SK-N-SH (cell line): Measurements from ENCODE around the gene SERPINA6. TPM values are rescaled to one million over a fixed set of nuclear protein-coding genes. Genes with fewer than 3 reads are reported as not detected.

Experiments used
- CTCF ChIA-PET: fragments of 300-600, 350-600 bp; formaldehyde crosslinking; extraction: SDS; loops from one replicate; lab custom pipeline; 2021; lab: Yijun Ruan, JAX
- POLR2A ChIA-PET: fragments of 350-600 bp; sonication (Branson Sonifier 250); formaldehyde crosslinking; extraction: SDS; loops from one replicate; lab custom pipeline; 2020; ENCODE audit warnings: antibody characterized with exemption, inconsistent platforms; lab: Yijun Ruan, JAX
- DNase-seq: peaks from one replicate; pipeline ENCODE4 v3.0.0; 2012
- H2AFZ ChIP-seq: fragments of 200-600 bp; sonication (generic); 2 replicates; pipeline ENCODE4 v1.8.1; 2016; ENCODE audit warnings: antibody characterized with exemption, mild to moderate bottlenecking, low read depth
- H3F3A ChIP-seq: fragments of 200-600 bp; sonication (generic); replicated peaks from 2 replicates; pipeline ENCODE3; 2016; ENCODE audit warnings: antibody characterized with exemption, mild to moderate bottlenecking; ENCODE audit not compliant: insufficient read depth
- H3K27ac ChIP-seq, 2 experiments: fragments of 200-500 bp in 1 of 2; fragments of 200-600 bp in 1 of 2; sonication (Bioruptor generic) in 1 of 2; sonication (generic), shearing (Covaris generic) in 1 of 2; 2 replicates each; pipeline versions ENCODE4 v1.5.1 to v1.6.1; 2014 to 2016; ENCODE audit warnings: low read depth in 2 of 2, inconsistent platforms in 1 of 2, low read length in 1 of 2, mild to moderate bottlenecking in 1 of 2, mixed read lengths in 1 of 2
- H3K27me3 ChIP-seq: fragments of 200-600 bp; sonication (generic), shearing (Covaris generic); 2 replicates; pipeline ENCODE4 v1.6.1; 2016; ENCODE audit warnings: mixed run types; ENCODE audit not compliant: insufficient read depth
- H3K36me3 ChIP-seq, 2 experiments: fragments of 200-500 bp in 1 of 2; fragments of 200-600 bp in 1 of 2; sonication (Bioruptor generic) in 1 of 2; sonication (generic) in 1 of 2; replicated peaks in 1 of 2; 2 replicates each; pipeline versions ENCODE3 to v1.5.1; 2014 to 2016; ENCODE audit warnings: low read length in 1 of 2, mild to moderate bottlenecking in 1 of 2; ENCODE audit not compliant: insufficient read depth in 2 of 2, control insufficient read depth in 1 of 2
- H3K4me1 ChIP-seq, 2 experiments: fragments of 200-500 bp in 1 of 2; fragments of 200-600 bp in 1 of 2; sonication (Bioruptor generic) in 1 of 2; sonication (generic), shearing (Covaris generic) in 1 of 2; 2 replicates each; pipeline versions ENCODE4 v1.5.1 to v1.6.1; 2014 to 2016; ENCODE audit warnings: low read depth in 1 of 2, low read length in 1 of 2, mixed run types in 1 of 2; ENCODE audit not compliant: insufficient read depth in 2 of 2, control insufficient read depth in 1 of 2
- H3K4me2 ChIP-seq: fragments of 200-600 bp; sonication (generic), shearing (Covaris generic); 2 replicates; pipeline ENCODE4 v1.6.1; 2017; ENCODE audit warnings: mixed run types
- H3K4me3 ChIP-seq, 2 experiments: fragments of 200-500 bp in 1 of 2; fragments of 200-600 bp in 1 of 2; sonication (Bioruptor generic) in 1 of 2; sonication (generic), shearing (Covaris generic) in 1 of 2; 2 replicates each; pipeline versions ENCODE4 v1.5.1 to v1.8.1; 2014 to 2016; ENCODE audit warnings: low read depth in 2 of 2, inconsistent platforms in 1 of 2, low read length in 1 of 2, mild to moderate bottlenecking in 1 of 2, mixed read lengths in 1 of 2, moderate library complexity in 1 of 2
- H3K79me2 ChIP-seq: fragments of 200-600 bp; sonication (generic); 2 replicates; pipeline ENCODE4 v1.8.1; 2017; ENCODE audit warnings: mild to moderate bottlenecking; ENCODE audit not compliant: insufficient read depth
- H3K9ac ChIP-seq: fragments of 200-600 bp; sonication (generic); 2 replicates; pipeline ENCODE4 v1.6.1; 2017; ENCODE audit warnings: mixed run types
- H3K9me2 ChIP-seq: fragments of 200-600 bp; sonication (generic); 2 replicates; pipeline ENCODE4 v1.6.1; 2017; ENCODE audit warnings: mixed run types
- H3K9me3 ChIP-seq: fragments of 200-600 bp; sonication (generic); 2 replicates; pipeline ENCODE4 v1.6.1; 2017; ENCODE audit warnings: mixed run types, mild to moderate bottlenecking, moderate library complexity
- H4K20me1 ChIP-seq: fragments of 200-600 bp; sonication (generic); 2 replicates; pipeline ENCODE4 v1.6.1; 2017; ENCODE audit warnings: mild to moderate bottlenecking, mixed run types; ENCODE audit not compliant: insufficient read depth
- CHD2 ChIP-seq: fragments of 150-350 bp; IDR thresholded peaks from 2 replicates; pipeline ENCODE4 v1.6.1; 2018; ENCODE audit warnings: low read length; ENCODE audit not compliant: partially characterized antibody
- EP300 ChIP-seq, 2 experiments: IDR thresholded peaks; 2 replicates each; pipeline versions ENCODE4 v1.4.0 to v1.6.1; 2012; ENCODE audit warnings: borderline replicate concordance in 1 of 2, low read depth in 1 of 2, low read length in 1 of 2
- FOSL2 ChIP-seq: IDR thresholded peaks from 2 replicates; pipeline ENCODE4 v1.4.0; 2012; ENCODE audit warnings: low read depth, mild to moderate bottlenecking, moderate library complexity, borderline replicate concordance
- GABPA ChIP-seq: IDR thresholded peaks from 2 replicates; pipeline ENCODE4 v1.4.0; 2012; ENCODE audit warnings: low read depth, mild to moderate bottlenecking
- MEF2A ChIP-seq: IDR thresholded peaks from 2 replicates; pipeline ENCODE4 v1.4.0; 2012; ENCODE audit warnings: low read depth, borderline replicate concordance
- MXI1 ChIP-seq: IDR thresholded peaks from 2 replicates; pipeline ENCODE4 v1.6.1; 2012; ENCODE audit warnings: mild to moderate bottlenecking, low read depth, low read length, improper control_type of control experiment
- POLR2AphosphoS5 ChIP-seq: IDR thresholded peaks from 2 replicates; pipeline ENCODE4 v1.6.1; 2012; ENCODE audit warnings: low read depth, low read length
- RAD21 ChIP-seq: IDR thresholded peaks from 2 replicates; pipeline ENCODE4 v1.6.1; 2012; ENCODE audit warnings: mild to moderate bottlenecking, low read length
- RCOR1 ChIP-seq: fragments of 150-350 bp; IDR thresholded peaks from 2 replicates; pipeline ENCODE4 v1.6.1; 2017; ENCODE audit warnings: antibody characterized with exemption, low read length
- SIN3A ChIP-seq: IDR thresholded peaks from 2 replicates; pipeline ENCODE4 v1.6.1; 2012; ENCODE audit warnings: low read depth, mild to moderate bottlenecking, low read length, moderate library complexity, borderline replicate concordance
- TCF12 ChIP-seq: IDR thresholded peaks from 2 replicates; pipeline ENCODE4 v1.4.0; 2012
- TEAD4 ChIP-seq: IDR thresholded peaks from 2 replicates; pipeline ENCODE4 v1.4.0; 2012; ENCODE audit warnings: mild to moderate bottlenecking, borderline replicate concordance; ENCODE audit not compliant: insufficient read depth
- YY1 ChIP-seq: IDR thresholded peaks from 2 replicates; pipeline ENCODE4 v1.4.0; 2012; ENCODE audit warnings: low read depth, mild to moderate bottlenecking
- WGBS: methylation state at CpG from one replicate; pipeline ENCODE4 v1.1.6; 2017; ENCODE audit warnings: low lambda C conversion rate; 5-methylcytosine and 5-hydroxymethylcytosine counted together
- polyA plus RNA-seq, 3 experiments: library from polyadenylated mRNA; depleted of rRNA; stranded (reverse); fragments of >200 nt; gene quantifications; 2 replicates each; pipeline ENCODE4 v1.2.3, GENCODE V29; 2012
- TF ChIP-seq, protein P1 (sequence below): fragments of 200-600 bp; sonication (generic); IDR thresholded peaks from 2 replicates; pipeline ENCODE4 v1.6.1; 2017; ENCODE audit warnings: antibody characterized with exemption, mild to moderate bottlenecking, moderate library complexity
- TF ChIP-seq, protein P2 (sequence below): IDR thresholded peaks from 2 replicates; pipeline ENCODE4 v1.4.0; 2012; ENCODE audit warnings: low read depth, borderline replicate concordance
- TF ChIP-seq, protein P3 (sequence below): IDR thresholded peaks from 2 replicates; pipeline ENCODE4 v1.6.1; 2012; ENCODE audit warnings: mild to moderate bottlenecking, low read depth, low read length, moderate library complexity
- TF ChIP-seq, protein P4 (sequence below): fragments of 150-350 bp; IDR thresholded peaks from 2 replicates; pipeline ENCODE4 v1.6.1; 2016; ENCODE audit warnings: mild to moderate bottlenecking, low read depth, low read length

Gene SERPINA6
- polyA plus RNA-seq, 1 of the 3 experiments (the other 2 are of a cell fraction): 0.46 TPM

DNA sequence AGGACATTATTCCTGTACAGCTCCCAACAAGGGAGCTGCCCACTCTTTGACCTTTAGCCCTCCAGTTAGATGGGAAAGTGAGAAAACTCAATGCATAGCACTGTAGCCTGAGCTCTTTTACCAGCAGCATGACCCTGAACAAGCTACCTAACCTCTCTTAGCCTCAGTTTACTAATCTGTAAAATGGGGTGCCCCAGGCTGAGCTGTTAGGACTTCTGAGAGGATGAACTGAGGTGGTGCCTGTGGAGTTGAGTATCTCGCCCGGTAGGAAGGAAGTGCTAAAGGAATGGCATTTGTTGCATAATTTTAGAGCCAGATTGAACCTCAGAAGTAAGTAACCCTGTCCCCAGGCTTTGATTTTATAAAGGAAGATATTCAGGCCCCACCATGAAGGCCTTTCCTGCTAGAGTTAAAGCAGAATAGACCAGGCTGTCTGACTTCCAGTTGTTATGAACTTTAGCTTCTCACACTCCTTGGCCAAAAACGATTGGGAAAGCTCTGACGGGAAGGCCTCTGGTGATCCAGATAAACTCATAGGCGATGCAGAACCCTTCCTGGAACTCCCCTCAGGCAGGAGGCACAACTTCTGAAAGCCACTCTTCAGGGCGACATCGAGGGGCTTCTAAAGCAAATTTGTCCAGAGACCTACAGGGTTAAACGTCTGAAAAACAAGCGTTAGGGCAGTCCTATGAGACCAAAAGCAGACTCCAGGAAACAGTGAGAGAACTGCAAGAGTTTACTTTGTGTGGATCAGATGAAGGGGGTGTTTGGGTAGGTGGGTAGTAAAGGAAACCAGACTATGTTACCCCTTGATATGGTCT, 27.6 kb downstream of the SERPINA6 start:
- Histone ChIP-seq H3F3A (no peaks in the 10 kb centered on the region), H3K27ac (no peak overlapping the region), H3K27me3 (no peaks in the 10 kb centered on the region), H2AFZ (no peak overlapping the region), H3K4me1 (no peaks in the 10 kb centered on the region), H3K9me2 (no peaks in the 10 kb centered on the region), H3K9ac (no peak overlapping the region), H3K9me3 (no peaks in the 10 kb centered on the region), H3K36me3 (no peaks in the 10 kb centered on the region), H3K79me2 (no peaks in the 10 kb centered on the region), H3K4me3 (no peak overlapping the region), H3K4me2 (no peak overlapping the region), H4K20me1 (no peaks in the 10 kb centered on the region)
- WGBS: 61% methylated on average over 9 of the region's 9 CpGs
- ChIA-PET CTCF (no interaction called here), POLR2A (no interaction called here)
- no peak for TF ChIP-seq CHD2
- TF ChIP-seq YY1: no peak
- no peak for TF ChIP-seq SIN3A
- TF ChIP-seq, protein P1, sequence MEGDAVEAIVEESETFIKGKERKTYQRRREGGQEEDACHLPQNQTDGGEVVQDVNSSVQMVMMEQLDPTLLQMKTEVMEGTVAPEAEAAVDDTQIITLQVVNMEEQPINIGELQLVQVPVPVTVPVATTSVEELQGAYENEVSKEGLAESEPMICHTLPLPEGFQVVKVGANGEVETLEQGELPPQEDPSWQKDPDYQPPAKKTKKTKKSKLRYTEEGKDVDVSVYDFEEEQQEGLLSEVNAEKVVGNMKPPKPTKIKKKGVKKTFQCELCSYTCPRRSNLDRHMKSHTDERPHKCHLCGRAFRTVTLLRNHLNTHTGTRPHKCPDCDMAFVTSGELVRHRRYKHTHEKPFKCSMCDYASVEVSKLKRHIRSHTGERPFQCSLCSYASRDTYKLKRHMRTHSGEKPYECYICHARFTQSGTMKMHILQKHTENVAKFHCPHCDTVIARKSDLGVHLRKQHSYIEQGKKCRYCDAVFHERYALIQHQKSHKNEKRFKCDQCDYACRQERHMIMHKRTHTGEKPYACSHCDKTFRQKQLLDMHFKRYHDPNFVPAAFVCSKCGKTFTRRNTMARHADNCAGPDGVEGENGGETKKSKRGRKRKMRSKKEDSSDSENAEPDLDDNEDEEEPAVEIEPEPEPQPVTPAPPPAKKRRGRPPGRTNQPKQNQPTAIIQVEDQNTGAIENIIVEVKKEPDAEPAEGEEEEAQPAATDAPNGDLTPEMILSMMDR: no peak
- no peak for TF ChIP-seq FOSL2
- no peak for TF ChIP-seq RCOR1
- no peak for TF ChIP-seq POLR2AphosphoS5
- TF ChIP-seq, protein P2, sequence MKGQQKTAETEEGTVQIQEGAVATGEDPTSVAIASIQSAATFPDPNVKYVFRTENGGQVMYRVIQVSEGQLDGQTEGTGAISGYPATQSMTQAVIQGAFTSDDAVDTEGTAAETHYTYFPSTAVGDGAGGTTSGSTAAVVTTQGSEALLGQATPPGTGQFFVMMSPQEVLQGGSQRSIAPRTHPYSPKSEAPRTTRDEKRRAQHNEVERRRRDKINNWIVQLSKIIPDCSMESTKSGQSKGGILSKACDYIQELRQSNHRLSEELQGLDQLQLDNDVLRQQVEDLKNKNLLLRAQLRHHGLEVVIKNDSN: no peak
- TF ChIP-seq, protein P3, sequence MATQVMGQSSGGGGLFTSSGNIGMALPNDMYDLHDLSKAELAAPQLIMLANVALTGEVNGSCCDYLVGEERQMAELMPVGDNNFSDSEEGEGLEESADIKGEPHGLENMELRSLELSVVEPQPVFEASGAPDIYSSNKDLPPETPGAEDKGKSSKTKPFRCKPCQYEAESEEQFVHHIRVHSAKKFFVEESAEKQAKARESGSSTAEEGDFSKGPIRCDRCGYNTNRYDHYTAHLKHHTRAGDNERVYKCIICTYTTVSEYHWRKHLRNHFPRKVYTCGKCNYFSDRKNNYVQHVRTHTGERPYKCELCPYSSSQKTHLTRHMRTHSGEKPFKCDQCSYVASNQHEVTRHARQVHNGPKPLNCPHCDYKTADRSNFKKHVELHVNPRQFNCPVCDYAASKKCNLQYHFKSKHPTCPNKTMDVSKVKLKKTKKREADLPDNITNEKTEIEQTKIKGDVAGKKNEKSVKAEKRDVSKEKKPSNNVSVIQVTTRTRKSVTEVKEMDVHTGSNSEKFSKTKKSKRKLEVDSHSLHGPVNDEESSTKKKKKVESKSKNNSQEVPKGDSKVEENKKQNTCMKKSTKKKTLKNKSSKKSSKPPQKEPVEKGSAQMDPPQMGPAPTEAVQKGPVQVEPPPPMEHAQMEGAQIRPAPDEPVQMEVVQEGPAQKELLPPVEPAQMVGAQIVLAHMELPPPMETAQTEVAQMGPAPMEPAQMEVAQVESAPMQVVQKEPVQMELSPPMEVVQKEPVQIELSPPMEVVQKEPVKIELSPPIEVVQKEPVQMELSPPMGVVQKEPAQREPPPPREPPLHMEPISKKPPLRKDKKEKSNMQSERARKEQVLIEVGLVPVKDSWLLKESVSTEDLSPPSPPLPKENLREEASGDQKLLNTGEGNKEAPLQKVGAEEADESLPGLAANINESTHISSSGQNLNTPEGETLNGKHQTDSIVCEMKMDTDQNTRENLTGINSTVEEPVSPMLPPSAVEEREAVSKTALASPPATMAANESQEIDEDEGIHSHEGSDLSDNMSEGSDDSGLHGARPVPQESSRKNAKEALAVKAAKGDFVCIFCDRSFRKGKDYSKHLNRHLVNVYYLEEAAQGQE: no peak
- TF ChIP-seq, protein P4, sequence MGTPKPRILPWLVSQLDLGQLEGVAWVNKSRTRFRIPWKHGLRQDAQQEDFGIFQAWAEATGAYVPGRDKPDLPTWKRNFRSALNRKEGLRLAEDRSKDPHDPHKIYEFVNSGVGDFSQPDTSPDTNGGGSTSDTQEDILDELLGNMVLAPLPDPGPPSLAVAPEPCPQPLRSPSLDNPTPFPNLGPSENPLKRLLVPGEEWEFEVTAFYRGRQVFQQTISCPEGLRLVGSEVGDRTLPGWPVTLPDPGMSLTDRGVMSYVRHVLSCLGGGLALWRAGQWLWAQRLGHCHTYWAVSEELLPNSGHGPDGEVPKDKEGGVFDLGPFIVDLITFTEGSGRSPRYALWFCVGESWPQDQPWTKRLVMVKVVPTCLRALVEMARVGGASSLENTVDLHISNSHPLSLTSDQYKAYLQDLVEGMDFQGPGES: no peak
- TF ChIP-seq EP300 (IDR thresholded peaks at IDR 0.05; ENCODE audit: borderline replicate concordance in 1 of 2, low read depth in 1 of 2, low read length in 1 of 2): no peak
- no peak for TF ChIP-seq GABPA
- TF ChIP-seq TCF12: no peak
- no peak for TF ChIP-seq MEF2A
- TF ChIP-seq RAD21: no peak
- no peak for TF ChIP-seq MXI1
- no peak for TF ChIP-seq TEAD4
- DNase-seq: no peak
